SK-N-MC (cell line): ENCODE measurements around the gene RNF103.

Experiments
- EZH2 ChIP-seq: fragments of 200-600 bp; sonication (generic); IDR thresholded peaks from one replicate; pipeline ENCODE4 v1.6.1; 2017; ENCODE audit warnings: antibody characterized with exemption
- FOXP2 ChIP-seq: optimal IDR thresholded peaks from 2 replicates; pipeline ENCODE3; 2011; ENCODE audit warnings: mild to moderate bottlenecking, moderate library complexity; ENCODE audit not compliant: insufficient read depth; ENCODE audit errors: extremely low read length, control extremely low read depth
- POLR2AphosphoS5 ChIP-seq: IDR thresholded peaks from 2 replicates; pipeline ENCODE4 v1.6.1; 2012; ENCODE audit warnings: mild to moderate bottlenecking, low read depth, low read length, borderline replicate concordance

- TF ChIP-seq EZH2 (no peak), POLR2AphosphoS5 (no peak), FOXP2 (no peak)
Measured at GRCh38 chr2:86638712-86639111, 15.0 kb upstream of the RNF103 start.
